ENCODE data around the gene CD247. TPM values are rescaled to one million over a fixed set of nuclear protein-coding genes. Genes with fewer than 3 reads are reported as not detected.

Gene CD247
- total RNA-seq, 1 experiment from 2014 or later, result 0.97 TPM

DNA sequence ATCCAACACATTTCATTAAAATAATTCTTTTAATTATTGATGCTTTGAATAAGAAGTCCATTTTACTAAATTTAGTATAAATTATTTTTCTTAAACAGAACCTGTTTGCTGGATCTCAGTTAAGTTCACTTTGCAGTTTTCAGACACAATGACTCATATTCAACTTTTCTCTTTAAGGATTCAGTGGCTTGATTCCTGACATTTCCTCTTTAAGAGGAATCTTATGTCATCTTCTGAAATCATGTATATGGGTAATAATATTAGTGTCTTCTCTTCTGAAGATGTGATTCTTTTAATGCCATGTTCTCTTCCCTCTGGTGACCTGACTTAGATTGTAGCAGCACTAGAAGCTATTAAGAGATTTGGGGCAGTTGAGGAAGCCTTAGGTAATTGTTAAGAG, 22.7 kb upstream of the CD247 start:
- Mint-ChIP-seq H3K36me3 (ENCODE audit: insufficient read depth, unreplicated experiment) (peaks cover 5% of the 10 kb centered on the region), H3K4me3 (ENCODE audit: low read depth, unreplicated experiment) (no peak overlapping the region), H3K9me3 (ENCODE audit: low read depth, unreplicated experiment) (no peaks in the 10 kb centered on the region), H3K27ac (ENCODE audit: unreplicated experiment) (no peak overlapping the region), H3K27me3 (ENCODE audit: unreplicated experiment) (no peaks in the 10 kb centered on the region), H3K4me1 (ENCODE audit: low read depth, unreplicated experiment) (peaks cover 14% of the 10 kb centered on the region)
- no peak for DNase-seq
- intact Hi-C loops (cut with micrococcal nuclease; ENCODE audit: unreplicated experiment), result no loop called here
- TSS peak; percentile 74 for BruUV-seq (replicated peaks)
- TF ChIP-seq, protein P1, sequence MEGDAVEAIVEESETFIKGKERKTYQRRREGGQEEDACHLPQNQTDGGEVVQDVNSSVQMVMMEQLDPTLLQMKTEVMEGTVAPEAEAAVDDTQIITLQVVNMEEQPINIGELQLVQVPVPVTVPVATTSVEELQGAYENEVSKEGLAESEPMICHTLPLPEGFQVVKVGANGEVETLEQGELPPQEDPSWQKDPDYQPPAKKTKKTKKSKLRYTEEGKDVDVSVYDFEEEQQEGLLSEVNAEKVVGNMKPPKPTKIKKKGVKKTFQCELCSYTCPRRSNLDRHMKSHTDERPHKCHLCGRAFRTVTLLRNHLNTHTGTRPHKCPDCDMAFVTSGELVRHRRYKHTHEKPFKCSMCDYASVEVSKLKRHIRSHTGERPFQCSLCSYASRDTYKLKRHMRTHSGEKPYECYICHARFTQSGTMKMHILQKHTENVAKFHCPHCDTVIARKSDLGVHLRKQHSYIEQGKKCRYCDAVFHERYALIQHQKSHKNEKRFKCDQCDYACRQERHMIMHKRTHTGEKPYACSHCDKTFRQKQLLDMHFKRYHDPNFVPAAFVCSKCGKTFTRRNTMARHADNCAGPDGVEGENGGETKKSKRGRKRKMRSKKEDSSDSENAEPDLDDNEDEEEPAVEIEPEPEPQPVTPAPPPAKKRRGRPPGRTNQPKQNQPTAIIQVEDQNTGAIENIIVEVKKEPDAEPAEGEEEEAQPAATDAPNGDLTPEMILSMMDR (IDR thresholded peaks at IDR 0.05; ENCODE audit: unreplicated experiment), result no peak
- CTCF ChIA-PET, result interaction anchor here (1.4 kb wide), 1 partner anchor 13 kb away, joined by 3 read pairs; the partner anchor contains the start of gene CREG1

DNA sequence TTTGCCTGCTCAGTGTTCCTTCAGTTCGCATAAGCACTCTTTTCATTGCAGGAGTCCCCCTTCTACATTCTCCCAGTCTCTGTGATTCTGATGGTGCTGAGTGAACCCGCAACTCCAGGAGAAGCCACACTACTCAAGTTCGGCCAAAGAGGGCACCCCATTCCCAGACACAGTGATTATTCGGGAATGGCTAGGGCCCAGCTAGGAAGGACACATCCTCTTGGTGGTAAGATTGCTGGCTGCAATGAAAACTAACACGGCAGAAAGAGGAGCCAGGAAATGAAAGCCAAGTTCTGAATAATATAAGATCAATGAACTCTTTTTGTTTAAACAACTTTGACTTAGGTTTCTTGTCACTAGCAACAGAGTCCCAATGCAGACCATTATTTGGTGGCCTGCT, 20.3 kb upstream of the CD247 start:
- TF ChIP-seq, protein P1 (IDR thresholded peaks at IDR 0.05; ENCODE audit: unreplicated experiment), result no peak
- no peak overlapping the region for H3K27ac Mint-ChIP-seq (ENCODE audit: unreplicated experiment)
- intact Hi-C loops (cut with micrococcal nuclease; ENCODE audit: unreplicated experiment), result no loop called here
- no peaks in the 10 kb centered on the region for H3K9me3 Mint-ChIP-seq (ENCODE audit: low read depth, unreplicated experiment)
- no peaks in the 10 kb centered on the region for H3K27me3 Mint-ChIP-seq (ENCODE audit: unreplicated experiment)
- CTCF ChIA-PET, result interaction anchor here (0.9 kb wide), 1 partner anchor 270 kb away, joined by 3 read pairs; no protein-coding TSS in a partner anchor
- H3K36me3 Mint-ChIP-seq (ENCODE audit: insufficient read depth, unreplicated experiment), result no peaks in the 10 kb centered on the region
- H3K4me3 Mint-ChIP-seq (ENCODE audit: low read depth, unreplicated experiment), result no peak overlapping the region
- BruUV-seq (replicated peaks), result no TSS peak
- H3K4me1 Mint-ChIP-seq (ENCODE audit: low read depth, unreplicated experiment), result no peaks in the 10 kb centered on the region
- no peak for DNase-seq

DNA sequence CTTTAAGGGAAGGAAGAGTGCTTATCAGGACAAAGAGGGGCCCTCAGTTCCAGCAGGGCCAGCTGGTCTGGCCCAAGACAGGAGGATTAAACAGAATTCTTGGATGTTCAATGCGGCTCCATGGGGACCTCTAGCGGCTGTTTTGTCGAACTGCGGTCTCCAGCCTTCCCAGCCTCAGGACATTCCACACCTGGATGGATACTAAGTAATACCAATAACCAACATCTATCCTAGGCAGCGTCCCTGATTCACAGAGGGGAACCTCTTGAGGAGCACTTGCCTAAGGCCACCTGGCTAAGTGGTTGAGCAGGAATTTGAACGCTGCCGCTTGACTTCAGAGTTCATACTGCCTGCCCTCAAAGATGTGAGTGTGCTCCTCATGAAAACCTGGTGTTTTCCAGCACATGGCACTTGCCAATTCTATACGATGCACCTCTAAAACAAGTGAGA, 15.5 kb upstream of the CD247 start:
- Mint-ChIP-seq H3K4me1 (ENCODE audit: low read depth, unreplicated experiment) (peaks cover 7% of the 10 kb centered on the region), H3K36me3 (ENCODE audit: insufficient read depth, unreplicated experiment) (no peaks in the 10 kb centered on the region), H3K27me3 (ENCODE audit: unreplicated experiment) (no peaks in the 10 kb centered on the region), H3K27ac (ENCODE audit: unreplicated experiment) (no peak overlapping the region), H3K9me3 (ENCODE audit: low read depth, unreplicated experiment) (no peaks in the 10 kb centered on the region), H3K4me3 (ENCODE audit: low read depth, unreplicated experiment) (no peak overlapping the region)
- DNase-seq, result peak; percentile 80
- intact Hi-C loops (cut with micrococcal nuclease; ENCODE audit: unreplicated experiment), result loop anchor here (2.0 to 5.0 kb wide), 5 partner anchors 87 to 623 kb away; no protein-coding TSS in a partner anchor
- TF ChIP-seq, protein P1 (IDR thresholded peaks at IDR 0.05; ENCODE audit: unreplicated experiment), result peak; percentile 90
- BruUV-seq (replicated peaks), result no TSS peak
- CTCF ChIA-PET, result interaction anchor here (1.0 to 1.3 kb wide), 4 partner anchors 9 to 265 kb away, joined by 3 to 5 read pairs (median 4); no protein-coding TSS in a partner anchor

DNA sequence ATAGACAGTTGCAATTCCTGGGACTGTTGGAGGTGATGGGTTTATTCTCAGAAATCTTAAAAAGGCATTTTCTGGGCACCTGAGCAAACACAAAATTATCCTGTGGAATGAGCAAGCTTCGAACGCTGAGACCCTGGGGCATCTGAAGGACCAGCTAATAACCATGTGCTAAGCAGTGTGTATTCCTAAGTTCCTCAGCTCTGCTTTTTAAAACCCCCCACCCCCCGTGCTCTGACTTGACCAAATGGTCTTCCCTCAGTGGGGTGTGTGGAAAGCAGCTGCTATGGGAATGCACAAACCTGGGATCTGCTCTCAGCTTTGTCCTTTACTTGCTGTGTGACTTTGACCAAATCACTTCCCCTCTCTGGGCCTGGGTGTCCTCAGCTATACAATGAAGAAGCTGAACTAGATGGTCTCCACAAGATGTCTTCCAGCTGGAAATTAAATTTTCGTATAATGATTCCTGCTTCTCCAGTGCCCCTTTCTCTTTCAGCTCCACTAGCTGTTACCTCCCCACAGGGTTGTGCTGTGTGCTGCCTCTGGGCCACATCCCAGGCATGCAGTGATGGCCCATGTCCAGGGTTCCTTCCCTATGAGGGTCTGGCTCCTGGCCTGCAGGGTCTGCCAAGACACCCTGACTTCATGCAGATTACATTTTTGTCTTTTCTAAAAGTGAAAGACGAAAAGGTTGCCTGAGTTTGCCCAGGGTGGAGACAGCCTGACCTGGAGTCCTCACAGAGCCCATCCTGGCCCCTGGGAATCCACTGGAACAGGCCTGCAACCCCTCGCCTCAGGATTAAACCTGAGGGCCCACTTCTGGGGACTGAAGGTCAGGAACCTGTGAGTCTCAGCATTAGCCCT, 14.9 kb upstream of the CD247 start:
- Mint-ChIP-seq H3K27me3 (ENCODE audit: unreplicated experiment) (no peaks in the 10 kb centered on the region), H3K9me3 (ENCODE audit: low read depth, unreplicated experiment) (no peaks in the 10 kb centered on the region), H3K4me1 (ENCODE audit: low read depth, unreplicated experiment) (peaks cover 7% of the 10 kb centered on the region), H3K27ac (ENCODE audit: unreplicated experiment) (no peak overlapping the region), H3K36me3 (ENCODE audit: insufficient read depth, unreplicated experiment) (no peaks in the 10 kb centered on the region), H3K4me3 (ENCODE audit: low read depth, unreplicated experiment) (no peak overlapping the region)
- intact Hi-C loops (cut with micrococcal nuclease; ENCODE audit: unreplicated experiment), result loop anchor here (2.0 to 5.0 kb wide), 4 partner anchors 86 to 622 kb away; no protein-coding TSS in a partner anchor
- no TSS peak for BruUV-seq (replicated peaks)
- TF ChIP-seq, protein P1 (IDR thresholded peaks at IDR 0.05; ENCODE audit: unreplicated experiment), result no peak
- DNase-seq, result no peak
- CTCF ChIA-PET, result interaction anchor here (1.0 to 1.3 kb wide), 4 partner anchors 9 to 265 kb away, joined by 3 to 5 read pairs (median 4); no protein-coding TSS in a partner anchor
